ENCODE measurements around the gene FAM200B. TPM values are rescaled to one million over a fixed set of nuclear protein-coding genes. Genes with fewer than 3 reads are reported as not detected.

Gene FAM200B
- total and polyA plus RNA-seq, 2 donors from 2014 or later: 44.0 to 115 TPM

DNA sequence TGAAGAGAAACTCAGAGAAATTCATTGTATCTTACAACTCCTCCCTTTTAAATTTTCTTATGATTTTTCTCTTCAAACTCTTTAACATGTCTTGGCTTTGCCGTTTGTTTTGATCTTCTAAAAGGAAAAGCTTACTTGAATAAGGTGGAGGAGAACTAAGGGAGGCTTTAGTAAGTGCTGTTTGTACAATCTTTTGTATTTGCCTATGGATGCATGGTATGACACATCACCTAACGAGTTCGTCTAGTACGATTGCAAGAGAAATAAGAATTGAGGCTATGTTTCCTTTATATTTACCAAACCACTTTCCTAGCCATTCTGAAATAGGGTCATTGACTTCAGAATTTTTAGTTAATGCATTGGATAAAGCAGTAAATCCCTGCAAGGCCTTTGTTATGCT, 12.8 kb downstream of the FAM200B start:
- H3K36me3 ChIP-seq (ENCODE audit: control insufficient read depth in 2 of 3, insufficient read depth in 3 of 3, low read length in 3 of 3): no peaks in the 10 kb centered on the region
- TF ChIP-seq, protein P1, sequence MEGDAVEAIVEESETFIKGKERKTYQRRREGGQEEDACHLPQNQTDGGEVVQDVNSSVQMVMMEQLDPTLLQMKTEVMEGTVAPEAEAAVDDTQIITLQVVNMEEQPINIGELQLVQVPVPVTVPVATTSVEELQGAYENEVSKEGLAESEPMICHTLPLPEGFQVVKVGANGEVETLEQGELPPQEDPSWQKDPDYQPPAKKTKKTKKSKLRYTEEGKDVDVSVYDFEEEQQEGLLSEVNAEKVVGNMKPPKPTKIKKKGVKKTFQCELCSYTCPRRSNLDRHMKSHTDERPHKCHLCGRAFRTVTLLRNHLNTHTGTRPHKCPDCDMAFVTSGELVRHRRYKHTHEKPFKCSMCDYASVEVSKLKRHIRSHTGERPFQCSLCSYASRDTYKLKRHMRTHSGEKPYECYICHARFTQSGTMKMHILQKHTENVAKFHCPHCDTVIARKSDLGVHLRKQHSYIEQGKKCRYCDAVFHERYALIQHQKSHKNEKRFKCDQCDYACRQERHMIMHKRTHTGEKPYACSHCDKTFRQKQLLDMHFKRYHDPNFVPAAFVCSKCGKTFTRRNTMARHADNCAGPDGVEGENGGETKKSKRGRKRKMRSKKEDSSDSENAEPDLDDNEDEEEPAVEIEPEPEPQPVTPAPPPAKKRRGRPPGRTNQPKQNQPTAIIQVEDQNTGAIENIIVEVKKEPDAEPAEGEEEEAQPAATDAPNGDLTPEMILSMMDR (IDR thresholded peaks at IDR 0.05; ENCODE audit: borderline replicate concordance, extremely low read depth, insufficient read depth): no peak
- H3K9ac ChIP-seq (ENCODE audit: low read length in 3 of 3): no peak overlapping the region
- H3K4me1 ChIP-seq (ENCODE audit: control insufficient read depth in 2 of 3, insufficient read depth in 2 of 3, low read depth in 1 of 3, low read length in 3 of 3): no peaks in the 10 kb centered on the region
- H3K4me3 ChIP-seq (ENCODE audit: low read length in 3 of 3): no peak overlapping the region
- H3K27me3 ChIP-seq (ENCODE audit: control insufficient read depth, insufficient read depth, low read length): no peaks in the 10 kb centered on the region
- DNase-seq (no peak), FAIRE-seq (no peak)
- H3K27ac ChIP-seq (ENCODE audit: low read depth in 2 of 2, low read length in 2 of 2): no peak overlapping the region
- intact Hi-C loops (cut with DNase I): no loop called here
- no peaks in the 10 kb centered on the region for H3K9me3 ChIP-seq (ENCODE audit: control insufficient read depth in 2 of 3, insufficient read depth in 1 of 3, low read length in 3 of 3)

- Histone ChIP-seq H3K27me3 (ENCODE audit: control insufficient read depth, insufficient read depth, low read length) (no peaks in the 10 kb centered on the region), H3K9me3 (ENCODE audit: control insufficient read depth in 2 of 3, insufficient read depth in 1 of 3, low read length in 3 of 3) (no peaks in the 10 kb centered on the region), H3K4me1 (ENCODE audit: control insufficient read depth in 2 of 3, insufficient read depth in 2 of 3, low read depth in 1 of 3, low read length in 3 of 3) (no peaks in the 10 kb centered on the region), H3K9ac (ENCODE audit: low read length in 3 of 3) (no peak overlapping the region), H3K36me3 (ENCODE audit: control insufficient read depth in 2 of 3, insufficient read depth in 3 of 3, low read length in 3 of 3) (no peaks in the 10 kb centered on the region), H3K27ac (ENCODE audit: low read depth in 2 of 2, low read length in 2 of 2) (no peak overlapping the region), H3K4me3 (ENCODE audit: low read length in 3 of 3) (no peak overlapping the region)
- intact Hi-C loops (cut with DNase I): no loop called here
- TF ChIP-seq, protein P1 (IDR thresholded peaks at IDR 0.05; ENCODE audit: borderline replicate concordance, extremely low read depth, insufficient read depth): no peak
- DNase-seq (no peak), FAIRE-seq (no peak)
Observed at GRCh38 chr4:15695240-15695699, 13.6 kb downstream of the FAM200B start.

GRCh38 chr4:15695729-15696128, 14.1 kb downstream of the FAM200B start:
- TF ChIP-seq, protein P1 (IDR thresholded peaks at IDR 0.05; ENCODE audit: borderline replicate concordance, extremely low read depth, insufficient read depth): no peak
- DNase-seq (no peak), FAIRE-seq (no peak)
- no peak overlapping the region for H3K27ac ChIP-seq (ENCODE audit: low read depth in 2 of 2, low read length in 2 of 2)
- no peak overlapping the region for H3K4me3 ChIP-seq (ENCODE audit: low read length in 3 of 3)
- intact Hi-C loops (cut with DNase I): no loop called here
- no peak overlapping the region for H3K9ac ChIP-seq (ENCODE audit: low read length in 3 of 3)
- no peaks in the 10 kb centered on the region for H3K36me3 ChIP-seq (ENCODE audit: control insufficient read depth in 2 of 3, insufficient read depth in 3 of 3, low read length in 3 of 3)
- no peaks in the 10 kb centered on the region for H3K9me3 ChIP-seq (ENCODE audit: control insufficient read depth in 2 of 3, insufficient read depth in 1 of 3, low read length in 3 of 3)
- no peaks in the 10 kb centered on the region for H3K27me3 ChIP-seq (ENCODE audit: control insufficient read depth, insufficient read depth, low read length)
- peaks cover 0 to 2% (median 0%) of the 10 kb centered on the region in 3 donors for H3K4me1 ChIP-seq (ENCODE audit: control insufficient read depth in 2 of 3, insufficient read depth in 2 of 3, low read depth in 1 of 3, low read length in 3 of 3)

DNA sequence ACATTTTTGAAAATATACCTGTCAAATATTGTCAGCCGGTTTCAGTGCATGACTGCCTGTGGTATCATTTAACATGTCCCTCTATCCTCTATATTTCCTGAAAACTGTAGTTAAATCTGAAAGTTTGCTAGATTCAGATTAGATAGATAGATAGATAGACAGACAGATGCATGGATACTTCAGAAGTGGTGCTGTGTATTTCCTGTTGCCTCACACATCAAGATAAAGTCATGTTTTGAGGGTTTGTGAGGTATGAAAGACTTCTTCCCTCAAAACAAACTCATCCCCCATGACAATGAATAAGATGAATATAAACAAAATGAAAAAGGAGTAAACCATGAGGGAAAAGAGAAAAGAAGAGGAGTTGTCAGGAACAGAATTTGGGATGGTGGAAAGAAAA, 15.2 kb downstream of the FAM200B start:
- no peak for DNase-seq
- intact Hi-C loops (cut with DNase I): no loop called here
- Histone ChIP-seq H3K4me3 (ENCODE audit: low read length in 3 of 3) (no peak overlapping the region), H3K27ac (ENCODE audit: low read depth in 2 of 2, low read length in 2 of 2) (no peak overlapping the region), H3K4me1 (ENCODE audit: control insufficient read depth in 2 of 3, insufficient read depth in 2 of 3, low read depth in 1 of 3, low read length in 3 of 3) (peaks cover 0 to 3% (median 0%) of the 10 kb centered on the region in 3 donors), H3K9ac (ENCODE audit: low read length in 3 of 3) (no peak overlapping the region), H3K36me3 (ENCODE audit: control insufficient read depth in 2 of 3, insufficient read depth in 3 of 3, low read length in 3 of 3) (no peaks in the 10 kb centered on the region), H3K27me3 (ENCODE audit: control insufficient read depth, insufficient read depth, low read length) (no peaks in the 10 kb centered on the region), H3K9me3 (ENCODE audit: control insufficient read depth in 2 of 3, insufficient read depth in 1 of 3, low read length in 3 of 3) (no peaks in the 10 kb centered on the region)
- no peak for FAIRE-seq
- TF ChIP-seq, protein P1 (IDR thresholded peaks at IDR 0.05; ENCODE audit: borderline replicate concordance, extremely low read depth, insufficient read depth): no peak

Measured in kidney (tissue), 14 donors.